Measurements from ENCODE around the gene NR2F2. TPM values are rescaled to one million over a fixed set of nuclear protein-coding genes. Genes with fewer than 3 reads are reported as not detected.

Gene NR2F2
- total RNA-seq, 2 experiments from 2014 or later = not detected

DNA sequence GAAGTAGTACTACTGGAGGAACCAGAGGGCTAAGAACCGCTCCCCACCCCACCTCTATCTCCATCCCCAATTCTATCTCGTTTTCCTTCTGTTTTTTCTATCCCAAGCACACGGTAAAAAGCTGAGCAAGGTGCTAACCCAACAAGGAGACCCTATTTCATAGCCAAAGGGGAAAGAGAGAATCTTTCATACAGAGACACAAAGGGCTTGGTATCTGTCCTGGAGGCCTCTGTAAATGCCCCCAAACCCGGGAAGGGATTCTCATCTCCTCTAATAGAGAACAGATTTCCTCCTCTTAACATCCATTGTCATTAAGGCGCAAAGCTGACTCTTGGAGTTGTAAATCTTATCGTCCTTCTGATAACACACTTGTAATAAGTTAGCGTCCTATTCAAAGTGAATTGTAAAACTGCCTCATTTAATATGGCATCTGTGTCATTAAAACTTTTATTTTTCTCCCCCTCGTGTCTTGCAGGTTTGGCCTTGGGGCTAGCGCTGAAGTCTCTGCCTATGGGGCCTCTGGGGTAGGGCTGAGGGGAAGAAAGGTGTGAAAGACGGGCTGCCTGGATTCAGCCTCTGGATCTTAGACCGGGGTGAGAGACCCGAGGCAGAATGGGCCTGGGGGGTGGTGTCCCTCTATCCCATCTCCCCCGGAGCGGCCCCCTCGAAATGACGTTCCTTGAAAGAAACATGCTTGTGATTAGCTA is 12.1 kb downstream of the NR2F2 start:
- POLR2A ChIA-PET = interaction anchor here (1.0 kb wide), 1 partner anchor 11 kb away, joined by 3 read pairs; no protein-coding TSS in a partner anchor
- DNase-seq (no peak), ATAC-seq (no peak)
- intact Hi-C loops (cut with micrococcal nuclease) = loop anchor here (5.0 kb wide), 1 partner anchor 70 kb away; no protein-coding TSS in a partner anchor
- TF ChIP-seq, protein P1, sequence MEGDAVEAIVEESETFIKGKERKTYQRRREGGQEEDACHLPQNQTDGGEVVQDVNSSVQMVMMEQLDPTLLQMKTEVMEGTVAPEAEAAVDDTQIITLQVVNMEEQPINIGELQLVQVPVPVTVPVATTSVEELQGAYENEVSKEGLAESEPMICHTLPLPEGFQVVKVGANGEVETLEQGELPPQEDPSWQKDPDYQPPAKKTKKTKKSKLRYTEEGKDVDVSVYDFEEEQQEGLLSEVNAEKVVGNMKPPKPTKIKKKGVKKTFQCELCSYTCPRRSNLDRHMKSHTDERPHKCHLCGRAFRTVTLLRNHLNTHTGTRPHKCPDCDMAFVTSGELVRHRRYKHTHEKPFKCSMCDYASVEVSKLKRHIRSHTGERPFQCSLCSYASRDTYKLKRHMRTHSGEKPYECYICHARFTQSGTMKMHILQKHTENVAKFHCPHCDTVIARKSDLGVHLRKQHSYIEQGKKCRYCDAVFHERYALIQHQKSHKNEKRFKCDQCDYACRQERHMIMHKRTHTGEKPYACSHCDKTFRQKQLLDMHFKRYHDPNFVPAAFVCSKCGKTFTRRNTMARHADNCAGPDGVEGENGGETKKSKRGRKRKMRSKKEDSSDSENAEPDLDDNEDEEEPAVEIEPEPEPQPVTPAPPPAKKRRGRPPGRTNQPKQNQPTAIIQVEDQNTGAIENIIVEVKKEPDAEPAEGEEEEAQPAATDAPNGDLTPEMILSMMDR (IDR thresholded peaks at IDR 0.05) = no peak
- Mint-ChIP-seq H3K27me3 (peaks cover 84% of the 10 kb centered on the region), H3K4me3 (no peak overlapping the region), H3K9me3 (peaks cover 2% of the 10 kb centered on the region), H3K36me3 (ENCODE audit: low read depth) (peaks cover 6% of the 10 kb centered on the region), H3K27ac (no peak overlapping the region), H3K4me1 (ENCODE audit: low read depth) (peaks cover 4% of the 10 kb centered on the region)
- CTCF ChIA-PET = interaction anchor here (1.4 kb wide), 1 partner anchor 74 kb away, joined by 3 read pairs; no protein-coding TSS in a partner anchor

DNA sequence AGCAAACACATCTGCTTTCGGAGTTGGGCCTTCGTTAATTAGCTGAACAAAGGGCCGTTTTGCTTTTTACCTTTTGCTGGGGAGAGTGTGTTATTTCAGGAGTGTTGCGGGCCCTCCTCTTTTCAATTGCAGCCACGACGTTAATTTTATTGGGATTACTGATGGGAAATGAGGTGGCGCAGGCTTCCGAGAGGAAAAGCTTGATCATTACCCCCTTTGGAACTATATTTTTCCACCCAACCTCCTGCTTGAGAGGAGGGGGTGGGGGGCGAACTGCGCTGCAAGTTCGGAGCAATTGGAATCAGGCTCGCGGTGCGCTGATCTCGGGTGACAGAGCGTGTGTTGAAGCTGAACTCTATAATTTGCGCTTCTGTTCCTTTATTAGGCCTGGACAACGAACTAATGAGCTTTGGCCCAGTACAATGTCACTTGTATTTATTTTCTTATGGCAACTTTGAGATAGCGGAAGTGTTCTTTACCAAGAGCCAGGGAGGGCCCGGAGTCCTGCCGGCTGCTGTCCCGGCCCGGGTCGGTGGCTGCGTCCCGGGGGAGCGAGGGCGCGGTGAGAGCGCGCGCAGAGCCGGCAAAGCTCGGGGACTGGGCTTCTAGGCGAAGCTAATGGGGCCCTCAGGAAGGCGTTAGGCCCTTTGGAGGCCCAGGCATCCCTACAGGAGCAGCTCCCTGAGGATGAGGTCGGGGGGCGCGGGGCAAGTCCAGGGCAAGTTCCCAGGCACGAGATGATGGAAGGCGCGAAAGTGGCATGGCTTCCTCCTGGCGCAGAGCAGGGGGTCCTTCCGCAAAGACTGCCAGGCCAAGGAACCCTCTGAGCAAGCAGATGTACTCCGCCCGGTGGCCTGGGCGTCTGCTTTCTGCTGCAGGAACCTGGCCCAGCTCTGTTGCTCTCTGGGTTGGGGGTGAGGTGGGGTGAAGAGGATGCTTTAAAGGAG is 12.9 kb downstream of the NR2F2 start:
- Mint-ChIP-seq H3K4me3 (no peak overlapping the region), H3K36me3 (ENCODE audit: low read depth) (peaks cover 6% of the 10 kb centered on the region), H3K4me1 (ENCODE audit: low read depth) (peaks cover 4% of the 10 kb centered on the region), H3K27me3 (peaks cover 88% of the 10 kb centered on the region), H3K27ac (no peak overlapping the region), H3K9me3 (peaks cover 2% of the 10 kb centered on the region)
- ChIA-PET POLR2A (interaction anchor here (1.0 kb wide), 1 partner anchor 10 kb away, joined by 3 read pairs; no protein-coding TSS in a partner anchor), CTCF (interaction anchor here (0.9 to 1.4 kb wide), 2 partner anchors 17 to 73 kb away, joined by 3 read pairs; no protein-coding TSS in a partner anchor)
- ATAC-seq (no peak), DNase-seq (no peak)
- TF ChIP-seq, protein P1 (IDR thresholded peaks at IDR 0.05) = no peak
- intact Hi-C loops (cut with micrococcal nuclease) = loop anchor here (5.0 kb wide), 1 partner anchor 69 kb away; no protein-coding TSS in a partner anchor

DNA sequence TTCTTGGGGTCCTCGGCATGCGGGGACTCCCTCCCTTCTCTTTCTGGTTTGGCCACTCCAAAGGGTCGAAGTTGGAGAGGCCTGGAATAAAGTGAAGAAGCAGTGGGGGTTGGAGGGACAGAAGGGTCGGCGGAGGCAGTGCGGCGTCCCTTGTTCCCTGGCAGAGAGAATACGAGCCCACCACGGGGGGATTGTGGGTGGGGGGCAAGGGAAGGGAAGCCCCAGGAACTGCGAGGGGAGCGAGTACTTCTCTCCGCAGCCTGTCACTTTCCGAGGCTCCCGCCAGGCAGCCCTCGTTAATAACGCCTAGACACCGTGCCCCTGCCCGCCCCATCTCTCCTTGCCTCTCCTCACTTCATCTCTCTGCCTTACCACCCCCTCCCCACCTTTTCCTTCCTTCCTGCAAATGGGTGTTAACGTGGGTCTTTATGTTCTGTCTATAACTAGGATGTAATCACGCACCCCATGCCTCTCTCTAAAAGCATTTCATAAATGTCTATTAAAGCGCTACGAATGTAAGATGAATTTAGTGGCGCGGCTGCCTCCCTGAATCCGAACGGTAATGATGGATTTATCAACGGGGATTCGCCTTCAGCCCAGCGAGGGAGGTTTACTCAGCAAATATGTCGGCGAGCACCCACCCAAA is 13.7 kb downstream of the NR2F2 start:
- no peak for DNase-seq
- no peak overlapping the region for H3K27ac Mint-ChIP-seq
- H3K36me3 Mint-ChIP-seq (ENCODE audit: low read depth) = peaks cover 6% of the 10 kb centered on the region
- peaks cover 94% of the 10 kb centered on the region for H3K27me3 Mint-ChIP-seq
- no peak for ATAC-seq
- CTCF ChIA-PET = interaction anchor here (0.9 to 1.8 kb wide), 4 partner anchors 14 to 72 kb away, joined by 3 to 5 read pairs (median 4); partner anchors contain the start of gene NR2F2
- H3K9me3 Mint-ChIP-seq = peaks cover 2% of the 10 kb centered on the region
- TF ChIP-seq, protein P1 (IDR thresholded peaks at IDR 0.05) = no peak
- no peak overlapping the region for H3K4me3 Mint-ChIP-seq
- H3K4me1 Mint-ChIP-seq (ENCODE audit: low read depth) = peaks cover 4% of the 10 kb centered on the region
- intact Hi-C loops (cut with micrococcal nuclease) = loop anchor here (5.0 kb wide), 1 partner anchor 68 kb away; no protein-coding TSS in a partner anchor
- POLR2A ChIA-PET = interaction anchor here (0.6 kb wide), 1 partner anchor 146 kb away, joined by 3 read pairs; no protein-coding TSS in a partner anchor

DNA sequence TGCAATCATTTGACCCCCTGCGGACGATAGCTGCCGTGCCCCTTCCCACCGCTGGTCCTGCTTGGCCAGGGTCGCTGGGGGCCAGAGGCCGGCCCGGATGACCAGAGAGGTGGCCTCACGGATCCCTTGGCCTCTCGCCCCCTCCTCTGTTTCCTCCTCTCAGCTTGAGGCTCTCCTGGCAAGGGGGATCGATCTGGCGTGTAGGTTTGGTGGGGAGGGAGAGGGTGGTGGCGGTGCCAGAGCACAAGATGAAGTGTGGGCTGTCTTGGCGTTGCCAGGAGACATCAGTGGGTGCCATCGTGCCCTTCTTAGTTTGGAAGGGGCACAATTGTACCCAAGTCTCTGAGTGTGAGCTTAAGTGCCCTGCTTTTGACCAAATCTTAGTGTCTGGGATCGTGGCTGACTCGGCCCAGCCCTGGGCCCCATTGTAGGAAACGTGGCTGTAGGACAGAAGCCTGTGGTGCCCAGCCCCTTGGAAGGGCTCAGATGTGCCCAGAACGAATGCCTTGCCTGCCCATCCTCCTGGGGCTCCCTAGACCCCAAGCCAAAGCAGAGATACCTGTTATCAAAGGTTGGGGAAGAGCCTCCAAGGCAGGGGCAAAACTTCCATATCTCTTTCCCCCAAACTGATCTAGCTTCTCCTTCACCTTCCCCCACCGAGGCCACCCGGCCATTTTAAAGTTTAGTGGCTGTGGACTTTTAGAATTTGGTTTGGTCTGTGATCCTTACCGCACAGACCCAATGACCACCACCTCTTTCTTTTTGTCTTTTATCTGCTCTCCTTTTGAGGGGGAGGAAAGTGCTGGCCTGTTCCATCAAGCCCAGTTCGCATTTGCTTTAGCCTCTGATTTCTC is 14.4 kb downstream of the NR2F2 start:
- CTCF ChIA-PET = interaction anchor here (0.9 to 1.8 kb wide), 3 partner anchors 15 to 1085 kb away, joined by 3 to 5 read pairs (median 4); partner anchors contain the start of gene NR2F2
- no peak overlapping the region for H3K4me3 Mint-ChIP-seq

More for the DNA sequence above, 14.4 kb downstream of the NR2F2 start:
- H3K27me3 Mint-ChIP-seq = peaks cover 95% of the 10 kb centered on the region
- TF ChIP-seq, protein P1 (IDR thresholded peaks at IDR 0.05) = no peak
- H3K36me3 Mint-ChIP-seq (ENCODE audit: low read depth) = peaks cover 6% of the 10 kb centered on the region
- intact Hi-C loops (cut with micrococcal nuclease) = loop anchor here (5.0 kb wide), 1 partner anchor 67 kb away; no protein-coding TSS in a partner anchor
- DNase-seq = no peak
- peaks cover 4% of the 10 kb centered on the region for H3K4me1 Mint-ChIP-seq (ENCODE audit: low read depth)
- ATAC-seq = no peak
- no peak overlapping the region for H3K27ac Mint-ChIP-seq
- POLR2A ChIA-PET = interaction anchor here (0.6 kb wide), 1 partner anchor 145 kb away, joined by 3 read pairs; no protein-coding TSS in a partner anchor
- peaks cover 2% of the 10 kb centered on the region for H3K9me3 Mint-ChIP-seq
